Keratinocyte (primary cell): ENCODE data around the gene SEPTIN5. TPM values are rescaled to one million over a fixed set of nuclear protein-coding genes. Genes with fewer than 3 reads are reported as not detected.

Experiments
- DNase-seq: peaks from one replicate; pipeline ENCODE4 v3.0.0-alpha.2; 2011; ENCODE audit warnings: low read depth, missing footprints, low spot score
- FAIRE-seq: peaks from 2 replicates; lab custom pipeline; 2011; peaks lifted over from hg19 to GRCh38; lab: Jason Lieb, UNC
- H2AFZ ChIP-seq: 2 replicates; pipeline ENCODE4 v1.6.0; 2012; ENCODE audit warnings: low read length, control low read depth, inconsistent platforms; ENCODE audit not compliant: control insufficient read depth
- H3K27ac ChIP-seq: 2 replicates; pipeline ENCODE4 v1.5.1; 2011; ENCODE audit warnings: low read length; ENCODE audit not compliant: control insufficient read depth, insufficient read depth
- H3K27me3 ChIP-seq: 3 replicates; pipeline ENCODE4 v1.6.0; 2011; ENCODE audit warnings: low read length; ENCODE audit not compliant: control insufficient read depth, insufficient read depth; ENCODE audit errors: extremely low read depth
- H3K36me3 ChIP-seq, 2 experiments: 2 replicates in 1 of 2; 3 replicates in 1 of 2; pipeline ENCODE4 v1.5.1; 2011; ENCODE audit warnings: low read length in 2 of 2, mild to moderate bottlenecking in 1 of 2; ENCODE audit not compliant: control insufficient read depth in 2 of 2, insufficient read depth in 2 of 2; ENCODE audit errors: extremely low read depth in 1 of 2
- H3K4me1 ChIP-seq: 3 replicates; pipeline ENCODE4 v1.5.1; 2011; ENCODE audit warnings: low read length; ENCODE audit not compliant: control insufficient read depth, insufficient read depth; ENCODE audit errors: extremely low read depth
- H3K4me2 ChIP-seq: 3 replicates; pipeline ENCODE4 v1.6.0; 2011; ENCODE audit warnings: low read depth, low read length; ENCODE audit not compliant: control insufficient read depth, insufficient read depth; ENCODE audit errors: extremely low read depth
- H3K4me3 ChIP-seq, 3 experiments: fragments of 200-600 bp in 1 of 3; sonication (generic) in 1 of 3; 2 replicates in 2 of 3; 3 replicates in 1 of 3; pipeline ENCODE4 v1.5.1; 2011 to 2016; ENCODE audit warnings: low read length in 3 of 3, mild to moderate bottlenecking in 3 of 3, control low read depth in 2 of 3, inconsistent platforms in 1 of 3, low read depth in 1 of 3, mixed read lengths in 1 of 3, mixed run types in 1 of 3, moderate library complexity in 1 of 3; ENCODE audit not compliant: control insufficient read depth in 2 of 3, insufficient read depth in 2 of 3; ENCODE audit errors: extremely low read depth in 1 of 3
- H3K79me2 ChIP-seq: 2 replicates; pipeline ENCODE4 v1.6.0; 2012; ENCODE audit warnings: low read length; ENCODE audit not compliant: control insufficient read depth, insufficient read depth
- H3K9ac ChIP-seq: 3 replicates; pipeline ENCODE4 v1.6.0; 2011; ENCODE audit warnings: low read length; ENCODE audit not compliant: control insufficient read depth, insufficient read depth; ENCODE audit errors: extremely low read depth
- H3K9me1 ChIP-seq: 3 replicates; pipeline ENCODE4 v1.6.0; 2011; ENCODE audit warnings: low read length; ENCODE audit not compliant: control insufficient read depth, insufficient read depth; ENCODE audit errors: extremely low read depth
- H3K9me3 ChIP-seq: 2 replicates; pipeline ENCODE4 v1.5.1; 2012; ENCODE audit warnings: low read depth, low read length; ENCODE audit not compliant: control insufficient read depth
- H4K20me1 ChIP-seq: 3 replicates; pipeline ENCODE4 v1.6.0; 2011; ENCODE audit warnings: low read length; ENCODE audit not compliant: control insufficient read depth, insufficient read depth; ENCODE audit errors: extremely low read depth
- CTCF ChIP-seq, 3 experiments: IDR thresholded peaks in 1 of 3; conservative IDR thresholded peaks in 1 of 3; optimal IDR thresholded peaks in 1 of 3; 2 replicates in 2 of 3; 3 replicates in 1 of 3; pipeline versions ENCODE3 to v1.5.1; 2011; ENCODE audit warnings: low read length in 3 of 3, mild to moderate bottlenecking in 3 of 3, moderate library complexity in 2 of 3, control low read depth in 1 of 3, inconsistent platforms in 1 of 3; ENCODE audit not compliant: insufficient read depth in 2 of 3; ENCODE audit errors: extremely low read depth in 1 of 3
- EZH2 ChIP-seq: IDR thresholded peaks from one replicate; pipeline ENCODE4 v1.6.1; 2012; ENCODE audit warnings: inconsistent platforms, mild to moderate bottlenecking, low read length, moderate library complexity
- dilution Hi-C: fragments of 300-500 bp; cut with MboI; formaldehyde crosslinking; loops from one replicate; pipeline ENCODE4 v1.7.0; 2020; ENCODE audit warnings: low sequenced_read_pairs; ENCODE audit not compliant: extremely low pct_ligation_motif_present
- polyA plus RNA-seq, 5 experiments: library from polyadenylated mRNA; depleted of rRNA in 3 of 5; stranded (reverse) in 3 of 5; stranded (forward) in 1 of 5; unstranded in 1 of 5; fragments of >200 nt; gene quantifications; 1 replicate in 1 of 5; 2 replicates in 3 of 5; 3 replicates in 1 of 5; pipeline versions ENCODE4 v1.2.1 to v1.2.3, GENCODE V29; 2011 to 2012; ENCODE audit warnings: missing spikeins in 2 of 5, low read depth in 1 of 5, low replicate concordance in 1 of 5

Gene SEPTIN5
- polyA plus RNA-seq, 1 donor (not counting 4 experiments of a cell fraction or from before 2014, with no cell fraction given), result 2.2 TPM

GRCh38 chr22:19669570-19669969 lies 44.7 kb upstream of the SEPTIN5 start:
- Histone ChIP-seq H3K27me3 (peaks cover 17% of the 10 kb centered on the region), H3K9me3 (no peaks in the 10 kb centered on the region), H3K4me3 (no peak overlapping the region), H3K79me2 (no peaks in the 10 kb centered on the region), H3K9ac (no peak overlapping the region), H2AFZ (no peak overlapping the region), H3K27ac (no peak overlapping the region), H4K20me1 (no peaks in the 10 kb centered on the region), H3K4me1 (no peaks in the 10 kb centered on the region), H3K36me3 (no peaks in the 10 kb centered on the region), H3K4me2 (no peak overlapping the region), H3K9me1 (no peaks in the 10 kb centered on the region)
- DNase-seq, result no peak
- dilution Hi-C loops, result no loop called here
- FAIRE-seq, result no peak
- TF ChIP-seq CTCF (optimal IDR thresholded peaks at IDR 0.05 in 1 of 3, IDR thresholded peaks at IDR 0.05 in 1 of 3, conservative IDR thresholded peaks at IDR 0.05 in 1 of 3; ENCODE audit: extremely low read depth in 1 of 3, insufficient read depth in 2 of 3, low read length in 3 of 3), result no peak
- no peak for TF ChIP-seq EZH2

GRCh38 chr22:19671316-19671715 lies 43.0 kb upstream of the SEPTIN5 start:
- no peak for DNase-seq
- H3K4me3 ChIP-seq, result no peak overlapping the region
- no peaks in the 10 kb centered on the region for H4K20me1 ChIP-seq
- dilution Hi-C loops, result no loop called here
- no peak for FAIRE-seq
- H3K27ac ChIP-seq, result no peak overlapping the region
- H3K27me3 ChIP-seq, result peaks cover 16% of the 10 kb centered on the region
- H3K4me2 ChIP-seq, result no peak overlapping the region
- H3K4me1 ChIP-seq, result no peaks in the 10 kb centered on the region
- H2AFZ ChIP-seq, result no peak overlapping the region
- H3K9ac ChIP-seq, result no peak overlapping the region
- no peaks in the 10 kb centered on the region for H3K79me2 ChIP-seq
- no peaks in the 10 kb centered on the region for H3K9me3 ChIP-seq
- no peak for TF ChIP-seq EZH2
- no peaks in the 10 kb centered on the region for H3K36me3 ChIP-seq
- no peaks in the 10 kb centered on the region for H3K9me1 ChIP-seq
